Fibroblast of skin of left biceps (primary cell): ENCODE measurements around the gene PFN2.
"Not testable (repeated sequence)": the region's sequence is repeated elsewhere in the genome, so short reads cannot be mapped to it uniquely, and the experiment has no call there.

Experiments
- DNase-seq, 2 experiments: peaks; one replicate each; pipeline ENCODE4 v3.0.0-alpha.2; 2013; ENCODE audit warnings: low read depth in 2 of 2

Gene PFN2

DNA sequence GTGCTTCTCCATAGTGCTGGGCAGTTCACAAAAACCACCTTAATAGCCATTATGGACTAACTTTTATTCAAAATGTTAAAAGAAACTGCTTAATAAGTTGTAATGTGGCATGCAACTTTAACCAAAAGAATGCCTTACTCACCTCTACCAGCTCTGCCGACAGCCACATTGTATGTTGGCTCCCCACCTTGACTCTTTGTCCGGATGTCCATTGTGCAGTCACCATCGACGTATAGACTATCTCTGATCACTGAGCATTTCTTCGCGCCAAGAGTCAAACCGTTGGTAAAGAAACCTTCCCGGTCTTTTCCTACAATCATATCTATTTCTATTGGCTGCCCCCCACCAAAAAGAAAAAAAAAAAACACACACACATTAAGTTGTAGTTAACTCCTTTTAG lies 2.5 kb downstream of the PFN2 start:
- DNase-seq: no peak

DNA sequence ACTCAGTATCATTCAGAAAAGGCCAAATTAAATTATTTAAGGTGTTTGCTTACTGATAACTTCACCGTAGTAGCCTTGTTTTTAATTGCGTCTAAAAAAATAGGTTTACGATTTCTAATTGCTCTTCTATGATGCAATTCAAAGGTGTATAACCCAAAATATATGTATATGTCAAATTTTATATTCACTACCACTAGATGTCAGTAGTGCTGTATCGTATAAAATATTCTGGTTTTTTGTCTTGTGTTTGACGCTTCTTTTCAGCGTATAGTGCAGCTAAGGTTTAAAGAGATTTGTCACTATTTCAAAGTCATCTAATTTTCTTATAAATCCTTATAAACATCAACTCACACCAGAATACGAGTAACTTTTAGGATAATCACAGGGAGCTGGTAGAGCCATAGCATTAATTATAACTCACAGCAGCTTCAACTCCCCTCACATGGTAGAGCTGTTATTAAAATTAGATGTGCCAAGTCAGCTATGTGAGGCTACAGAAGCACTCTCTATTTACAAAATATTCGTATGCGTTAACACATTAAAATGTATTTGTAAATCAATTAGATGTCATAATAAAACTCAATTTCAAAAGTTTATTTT lies 3.5 kb downstream of the PFN2 start:
- DNase-seq: no peak

DNA sequence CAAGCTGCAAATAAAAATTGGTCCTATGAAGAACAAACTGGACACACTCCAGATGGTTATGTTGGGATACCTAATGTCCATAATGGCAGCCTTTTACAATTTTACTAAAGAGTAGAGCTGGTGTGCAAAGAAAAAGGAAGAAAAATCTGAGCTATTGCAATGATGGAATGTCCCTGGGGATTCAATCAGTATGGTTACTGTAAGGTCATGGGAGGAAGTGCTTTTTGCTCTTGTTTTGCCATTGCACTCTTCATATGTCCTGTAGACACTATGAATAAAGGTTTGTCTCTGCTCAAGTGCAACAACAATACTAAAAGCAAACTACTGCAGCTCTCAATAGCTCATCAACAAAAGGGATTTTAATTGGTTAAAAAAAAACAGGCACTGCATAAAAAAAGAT lies 5.4 kb downstream of the PFN2 start:
- no peak for DNase-seq

DNA sequence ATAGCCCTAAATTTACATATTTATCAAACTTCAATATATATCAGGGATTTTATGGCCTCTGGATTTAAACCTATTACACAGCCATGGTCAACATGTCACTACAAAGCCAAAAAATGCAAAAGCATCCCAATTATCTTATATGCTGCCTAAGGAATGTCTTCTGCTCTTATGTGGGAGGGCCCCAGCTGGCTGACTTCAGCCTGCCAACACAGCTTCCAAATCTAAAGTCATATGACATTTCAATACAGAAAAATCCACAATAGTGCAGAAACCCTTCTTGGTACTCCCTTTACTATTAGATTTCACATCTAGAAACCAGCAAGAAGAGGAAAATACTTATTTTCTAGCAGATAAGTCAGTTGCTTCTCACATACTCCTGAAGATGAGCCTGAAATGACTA lies 6.4 kb downstream of the PFN2 start:
- no peak for DNase-seq

DNA sequence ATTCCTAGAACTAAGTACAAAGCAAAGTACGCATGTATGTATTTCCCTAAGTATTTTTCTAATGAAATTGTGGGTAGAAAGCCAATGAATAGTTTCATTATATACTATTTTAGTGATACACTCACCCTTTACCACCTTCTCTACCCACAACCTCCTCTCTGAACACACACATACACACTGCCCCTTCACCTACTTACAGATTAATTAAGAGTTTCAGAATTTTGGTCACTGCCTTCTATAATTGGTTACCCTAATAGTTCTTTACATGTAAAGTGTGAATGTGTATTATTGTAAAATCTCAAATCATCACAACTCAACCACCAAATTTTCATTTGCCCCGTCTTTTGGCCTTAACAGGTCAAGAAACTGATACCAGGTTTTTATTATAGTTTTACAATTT lies 7.2 kb downstream of the PFN2 start:
- no peak for DNase-seq

DNA sequence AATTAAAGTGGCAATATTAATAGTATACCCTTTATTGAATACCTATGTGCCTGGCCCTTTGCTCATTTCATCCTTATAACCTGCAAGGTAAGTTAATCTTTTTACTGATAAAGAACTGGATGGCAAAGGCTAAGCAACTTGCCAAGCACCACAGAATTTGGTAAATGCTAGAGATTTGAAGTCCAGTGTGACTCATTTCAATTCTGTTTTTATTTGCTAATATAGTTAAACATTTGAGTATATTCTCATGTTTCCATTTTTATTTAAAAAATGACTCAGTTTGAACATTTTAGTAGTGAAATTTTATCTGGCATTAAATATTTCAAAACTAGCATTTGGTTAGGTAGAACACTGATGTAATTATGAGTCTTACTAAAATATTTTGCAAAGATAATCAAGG lies 11.3 kb downstream of the PFN2 start:
- no peak for DNase-seq

DNA sequence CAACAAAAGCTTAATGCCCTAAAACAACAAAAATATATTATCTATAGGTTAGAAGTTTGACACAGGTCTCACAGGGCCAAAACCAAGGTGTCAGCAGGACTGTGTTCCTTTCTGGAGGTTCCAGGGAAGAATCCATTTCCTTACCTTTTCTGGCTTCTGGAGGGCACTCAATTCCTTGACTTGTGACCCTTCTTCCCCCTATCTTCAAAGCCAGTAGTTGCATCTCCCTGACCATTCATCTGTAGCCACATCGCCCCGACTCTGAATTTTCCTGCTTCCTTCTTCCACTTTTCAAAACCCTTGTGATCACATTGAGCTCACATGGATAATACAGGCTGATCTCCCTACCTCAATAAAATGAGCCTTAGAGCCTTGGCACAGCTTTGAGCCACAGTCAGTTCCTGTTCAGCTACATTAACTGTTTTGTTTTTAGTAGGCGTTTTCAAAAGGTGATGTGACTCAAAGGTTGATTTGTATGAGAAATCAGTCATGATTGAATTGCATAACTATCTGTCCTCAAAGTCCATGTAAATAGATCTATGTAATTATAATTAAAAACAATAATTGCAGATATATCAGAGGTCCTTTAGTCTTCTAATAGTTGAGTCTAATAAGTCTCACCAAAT lies 12.4 kb downstream of the PFN2 start:
- DNase-seq: no peak

DNA sequence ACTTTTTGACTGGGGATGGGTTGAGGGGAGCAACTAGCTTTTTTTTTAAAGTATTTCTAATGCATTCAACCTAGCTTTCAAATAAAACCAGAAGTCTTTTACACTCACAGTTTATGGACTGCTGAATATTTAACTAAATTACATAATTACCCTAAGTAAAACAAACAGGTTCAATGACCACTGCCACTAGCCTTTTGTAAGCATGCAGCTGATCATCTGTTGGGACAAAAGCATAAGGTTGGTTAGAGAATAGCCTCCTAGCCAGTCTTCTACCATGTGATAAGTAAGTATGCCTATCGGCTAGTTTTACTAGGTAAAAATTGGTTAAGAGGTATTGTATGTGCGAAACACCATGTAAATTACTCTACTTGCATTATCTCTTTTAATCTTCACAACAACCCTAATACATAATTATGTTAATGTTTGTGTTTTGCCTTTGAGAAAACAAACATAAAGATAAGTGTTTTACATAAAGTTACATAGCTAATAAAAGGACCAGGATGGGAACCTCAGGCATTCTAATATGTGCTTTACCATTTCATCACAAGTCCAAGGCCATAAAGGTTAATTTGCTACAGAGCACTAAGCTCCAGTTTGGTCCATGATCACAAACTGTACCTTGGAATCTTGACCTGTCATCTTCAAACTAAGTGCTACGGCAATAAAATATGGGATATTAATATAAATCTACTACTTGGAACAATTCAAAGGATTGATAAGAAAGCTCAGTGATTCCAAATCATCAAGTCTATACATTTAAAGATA lies 13.2 kb downstream of the PFN2 start:
- no peak for DNase-seq

DNA sequence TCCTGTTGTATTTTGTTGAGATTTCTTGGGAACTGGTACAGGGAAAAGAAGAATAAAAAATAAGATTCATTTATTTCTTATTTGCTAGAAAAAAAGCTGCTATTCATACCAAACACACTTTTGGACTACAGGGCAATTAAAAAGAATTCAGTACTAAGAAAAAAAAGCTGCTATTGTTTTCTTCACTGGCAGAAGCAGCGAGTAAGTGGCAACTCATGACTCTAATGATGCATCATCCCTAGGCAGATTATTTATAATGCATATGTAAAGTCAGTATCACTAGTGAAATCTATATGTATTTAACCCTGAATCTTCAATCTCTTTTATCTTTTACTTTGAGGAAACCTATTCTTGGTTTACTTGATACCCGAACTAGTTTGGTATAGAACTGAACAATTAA lies 15.2 kb downstream of the PFN2 start:
- no peak for DNase-seq

DNA sequence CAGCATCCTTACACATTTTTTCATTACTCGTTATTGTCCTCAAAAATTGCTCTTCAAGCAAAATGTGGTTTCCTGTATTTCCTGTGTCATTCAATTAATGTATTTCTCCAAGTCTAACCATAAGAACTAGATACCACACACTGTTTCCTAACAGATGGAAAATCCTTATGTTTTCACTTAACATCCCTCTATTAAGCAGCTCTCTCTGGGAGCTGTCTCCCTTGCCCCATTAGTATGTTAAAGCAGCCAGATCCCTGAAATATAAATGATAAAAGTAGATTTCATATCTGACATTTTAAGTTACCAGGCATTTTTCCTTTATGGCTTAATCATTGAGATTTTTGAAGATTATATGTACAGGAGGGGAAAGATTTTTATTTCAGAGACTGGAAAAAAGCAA lies 15.9 kb downstream of the PFN2 start:
- no peak for DNase-seq

DNA sequence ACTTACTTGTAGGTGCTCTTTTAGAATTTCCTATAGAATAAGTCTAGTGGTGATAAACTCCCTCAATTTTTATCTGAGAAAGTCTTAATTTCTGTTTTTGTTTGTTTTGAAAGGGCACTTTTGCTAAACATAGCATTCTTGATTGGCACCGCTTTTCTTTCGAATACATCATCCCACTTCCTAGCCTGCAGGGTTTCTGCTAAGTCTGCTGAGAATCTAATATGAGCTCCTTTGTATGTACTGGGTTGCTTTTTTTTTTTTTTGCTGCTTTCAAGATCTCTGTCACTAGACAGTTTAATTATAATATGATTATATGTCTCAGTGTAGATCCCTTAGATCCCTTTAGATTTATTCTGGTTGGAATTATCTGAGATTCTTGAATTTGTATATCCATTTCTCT lies 21.5 kb downstream of the PFN2 start:
- DNase-seq: no peak

DNA sequence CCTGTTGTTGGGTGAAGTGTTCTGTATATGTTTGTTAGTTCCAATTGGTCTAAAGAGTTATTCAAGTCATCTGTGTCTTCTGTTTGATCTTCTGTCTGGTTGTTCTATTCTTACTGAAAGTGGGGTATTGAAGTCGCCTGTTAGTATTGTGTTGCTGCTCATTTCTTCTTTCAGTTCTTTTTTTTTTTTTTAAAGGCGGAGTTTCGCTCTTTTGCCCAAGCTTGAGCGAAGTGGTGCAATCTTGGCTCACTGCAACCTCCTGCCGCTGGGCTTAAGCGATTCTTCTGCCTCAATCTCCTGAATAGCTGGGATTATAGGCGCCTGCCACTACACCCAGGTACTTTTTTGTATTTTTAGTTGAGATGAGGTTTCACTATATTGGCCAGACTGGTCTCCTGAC lies 23.5 kb downstream of the PFN2 start:
- no peak for DNase-seq

DNA sequence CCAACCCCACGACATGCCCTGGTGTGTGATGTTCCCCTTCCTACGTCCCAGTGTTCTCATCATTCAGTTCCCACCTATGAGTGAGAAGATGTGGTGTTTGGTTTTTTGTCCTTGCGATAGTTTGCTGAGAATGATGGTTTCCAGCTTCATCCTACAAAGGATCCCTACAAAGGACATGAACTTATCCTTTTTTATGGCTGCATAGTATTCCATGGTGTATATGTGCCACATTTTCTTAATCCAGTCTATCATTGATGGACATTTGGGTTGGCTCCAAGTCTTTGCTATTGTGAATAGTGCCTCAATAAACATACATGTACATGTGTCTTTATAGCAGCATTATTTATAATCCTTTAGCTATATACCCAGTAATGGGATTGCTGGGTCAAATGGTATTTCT lies 26.7 kb downstream of the PFN2 start:
- not testable (repeated sequence) for DNase-seq

DNA sequence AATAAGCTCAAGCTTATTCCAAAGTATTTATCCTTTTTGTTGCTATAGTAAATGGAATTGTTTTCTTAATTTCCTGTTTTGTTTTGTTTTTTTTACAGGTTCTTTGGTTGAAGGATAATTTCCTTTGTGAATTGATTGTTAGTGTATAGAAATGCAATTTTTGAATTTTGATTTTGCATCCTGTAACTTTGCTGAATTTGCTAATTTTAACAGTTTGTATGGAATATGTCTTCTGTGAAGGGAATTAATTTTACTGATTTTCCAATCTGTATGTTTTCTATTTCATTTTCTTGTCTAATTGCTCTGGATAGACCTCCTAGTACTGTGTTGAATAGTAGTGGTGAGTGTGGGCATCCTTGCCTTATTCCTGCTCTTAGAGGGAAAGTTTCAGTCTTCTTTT lies 28.3 kb downstream of the PFN2 start:
- no peak for DNase-seq

DNA sequence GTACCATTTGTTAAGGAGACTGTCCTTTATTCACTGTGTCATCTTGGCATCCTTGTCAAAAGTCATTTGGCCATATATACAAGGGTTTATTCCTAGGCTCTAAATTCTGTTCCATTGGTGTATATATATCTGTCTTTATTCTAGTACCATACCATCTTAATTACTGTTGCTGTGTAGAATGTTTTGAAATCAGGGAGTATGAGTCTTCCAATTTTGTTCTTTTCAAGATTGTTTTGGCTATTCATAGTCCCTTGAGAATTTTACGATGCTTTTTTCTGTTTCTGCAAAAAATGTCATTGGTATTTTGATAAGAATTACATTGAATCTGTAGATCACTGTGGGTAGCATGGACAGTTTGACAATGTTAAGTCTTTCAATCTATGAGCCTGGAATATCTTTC lies 28.7 kb downstream of the PFN2 start:
- no peak for DNase-seq

DNA sequence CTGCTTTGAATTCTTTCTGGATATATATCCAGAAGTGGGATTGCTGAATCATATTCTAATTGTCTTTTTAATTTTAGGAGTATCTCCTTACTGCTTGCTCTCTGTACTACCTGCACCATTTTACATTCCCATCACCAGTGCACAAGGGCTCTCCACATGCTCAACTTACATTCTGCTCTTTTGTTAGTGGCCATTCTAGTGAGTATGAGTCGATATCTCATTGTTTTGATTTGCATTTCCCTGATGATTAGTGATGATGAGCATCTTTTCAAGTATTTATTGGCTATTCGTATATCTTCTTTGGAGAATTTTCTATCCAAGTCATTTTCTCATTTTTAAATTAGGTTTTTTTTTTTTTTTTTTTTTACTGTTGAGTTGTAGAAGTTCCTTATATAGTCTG lies 29.5 kb downstream of the PFN2 start:
- DNase-seq: no peak

DNA sequence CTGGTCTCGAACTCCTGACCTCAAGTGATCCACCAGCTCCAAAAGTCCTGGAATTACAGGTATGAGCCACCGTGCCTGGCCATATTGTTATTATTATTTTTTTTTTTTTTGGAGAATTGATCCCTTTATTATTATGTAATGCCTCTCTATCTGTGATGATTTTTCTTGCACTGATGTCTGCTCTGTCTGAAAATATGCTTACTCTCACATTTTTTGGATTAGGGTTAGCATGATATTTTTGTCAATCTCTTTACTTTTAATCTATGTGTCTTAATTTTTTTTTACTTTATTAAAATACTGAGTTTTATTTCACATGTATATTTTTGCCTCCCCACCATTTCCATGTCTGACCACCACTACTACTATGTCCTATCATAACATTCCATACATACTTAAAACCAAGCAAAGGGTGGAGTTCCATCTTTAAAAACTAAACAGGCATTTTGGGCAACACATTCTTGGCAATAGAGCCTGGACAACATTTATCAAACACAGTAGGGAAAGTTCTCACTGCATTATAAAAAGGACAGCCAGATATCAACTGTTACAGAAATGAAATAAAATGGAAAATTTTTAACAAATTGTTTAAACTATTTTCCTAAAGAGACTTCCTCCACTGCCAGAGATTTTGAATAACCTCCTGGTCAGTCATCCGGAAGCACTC lies 32.2 kb downstream of the PFN2 start:
- not testable (repeated sequence) for DNase-seq

DNA sequence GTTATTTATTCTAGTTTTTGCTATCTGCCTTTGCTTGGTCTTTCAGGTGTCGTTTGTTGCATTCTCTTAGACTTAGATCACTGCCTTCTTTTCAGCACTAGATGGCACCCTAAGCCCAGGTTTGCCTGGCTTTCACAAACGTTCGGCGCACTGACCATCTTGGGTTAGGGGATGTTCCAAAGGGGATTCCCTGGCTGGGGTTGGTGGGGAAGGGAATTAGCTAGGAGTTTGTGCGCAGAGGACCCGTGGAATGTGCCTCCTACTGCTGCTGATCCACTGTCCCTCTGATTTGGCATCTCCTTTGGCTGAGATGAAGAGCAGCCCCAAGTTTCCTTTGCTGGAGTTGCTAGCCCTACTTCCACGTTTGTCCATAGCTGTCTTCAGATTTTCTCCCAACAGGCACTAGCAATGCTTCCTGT lies 33.9 kb downstream of the PFN2 start:
- no peak for DNase-seq

DNA sequence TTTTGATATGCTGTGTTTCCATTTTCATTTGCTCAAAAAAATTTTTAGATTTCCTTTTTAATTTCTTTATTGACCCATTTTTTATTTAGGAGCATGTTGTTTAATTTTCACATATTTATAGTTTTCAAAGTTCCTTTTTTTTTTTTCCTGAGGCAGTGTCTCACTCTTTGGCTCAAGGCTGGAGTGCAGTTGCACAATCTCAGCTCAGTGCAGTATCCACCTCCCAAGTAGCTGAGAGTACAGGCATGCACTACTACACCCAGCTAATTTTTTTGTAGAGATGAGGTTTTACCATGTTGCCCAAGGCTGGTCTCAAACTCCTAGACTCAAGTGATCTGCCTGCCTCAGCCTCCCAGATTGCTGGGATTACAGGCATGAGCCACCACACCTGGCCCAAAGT lies 36.2 kb downstream of the PFN2 start:
- peak; percentile 46 to 52 for DNase-seq

DNA sequence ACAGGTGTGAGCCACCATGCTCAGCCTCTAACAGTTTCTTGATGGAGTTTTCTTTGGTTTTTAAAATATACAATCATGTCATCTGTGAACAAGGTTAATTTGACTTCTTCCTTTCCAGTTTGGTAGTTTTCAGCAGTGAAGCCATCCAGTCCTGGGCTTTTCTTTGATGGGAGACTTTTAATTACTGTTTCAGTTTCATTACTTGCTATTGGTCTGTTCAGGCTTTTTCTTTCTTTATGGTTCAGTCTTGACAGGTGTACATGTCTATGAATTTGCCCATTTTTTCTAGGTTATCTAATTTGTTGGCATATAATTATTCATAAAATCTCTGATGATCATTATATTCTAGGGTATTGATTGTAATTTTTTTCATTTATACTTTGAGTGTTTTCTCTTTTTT lies 36.8 kb downstream of the PFN2 start:
- no peak for DNase-seq

DNA sequence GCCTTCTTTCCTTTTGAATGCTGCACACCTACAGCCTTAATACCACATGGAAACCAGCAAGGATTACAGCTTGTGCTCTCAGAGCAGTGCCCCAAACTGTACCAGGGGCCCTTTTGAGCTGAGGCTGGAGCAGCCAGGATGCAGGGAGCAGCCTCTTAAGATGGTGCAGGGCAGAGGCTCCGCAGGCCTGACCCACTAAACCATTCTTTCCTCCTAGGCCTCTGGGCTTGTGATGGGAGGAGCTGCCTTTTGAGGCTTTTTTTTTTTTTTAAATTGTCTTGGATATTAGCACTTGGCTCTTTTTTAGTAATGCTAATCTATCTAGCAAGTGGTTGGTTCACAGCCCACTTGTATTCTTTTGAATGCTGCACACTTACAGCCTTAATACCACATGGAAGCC lies 37.7 kb downstream of the PFN2 start:
- DNase-seq: no peak

DNA sequence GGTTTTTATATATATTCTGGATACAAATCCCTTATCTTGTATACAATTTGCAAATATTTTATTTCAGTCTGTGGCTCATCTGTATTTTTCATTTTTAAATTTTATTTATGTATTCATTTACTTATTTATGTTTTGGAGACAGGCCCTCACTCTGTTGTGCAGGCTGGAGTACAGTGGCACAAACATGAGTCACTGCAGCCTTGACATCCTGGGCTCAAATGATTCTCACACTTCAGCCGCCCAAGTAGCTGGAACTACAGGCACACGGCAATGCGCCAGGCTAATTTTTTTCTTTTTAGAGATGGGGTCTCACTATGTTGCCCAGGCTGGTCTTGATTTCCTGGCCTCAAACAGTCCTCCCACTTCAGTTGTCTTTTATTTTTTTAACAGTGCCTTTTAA lies 50.6 kb downstream of the PFN2 start:
- DNase-seq: no peak

DNA sequence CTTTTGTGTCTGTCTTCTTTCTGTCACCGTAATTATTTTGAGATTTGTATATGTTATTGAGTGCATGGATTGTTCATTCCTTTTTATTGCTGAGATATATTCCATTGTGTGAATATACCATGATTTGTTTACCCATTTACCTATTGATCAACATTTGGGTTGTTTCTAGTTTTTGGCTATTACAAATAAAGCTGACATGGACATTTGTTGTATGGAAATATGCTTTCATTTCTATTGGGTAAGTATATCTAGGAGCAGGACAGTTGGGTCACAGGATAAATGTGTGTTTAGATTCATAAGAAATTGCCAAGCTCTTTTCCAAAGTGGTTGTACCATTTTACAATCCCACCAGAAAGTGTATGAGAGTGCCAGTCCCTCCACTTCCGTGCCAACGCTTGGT lies 51.2 kb downstream of the PFN2 start:
- no peak for DNase-seq
